ENCODE measurements around the gene PALLD. TPM values are rescaled to one million over a fixed set of nuclear protein-coding genes. Genes with fewer than 3 reads are reported as not detected.

PALLD gene
- total RNA-seq, 1 experiment from 2014 or later, result 166 TPM

DNA sequence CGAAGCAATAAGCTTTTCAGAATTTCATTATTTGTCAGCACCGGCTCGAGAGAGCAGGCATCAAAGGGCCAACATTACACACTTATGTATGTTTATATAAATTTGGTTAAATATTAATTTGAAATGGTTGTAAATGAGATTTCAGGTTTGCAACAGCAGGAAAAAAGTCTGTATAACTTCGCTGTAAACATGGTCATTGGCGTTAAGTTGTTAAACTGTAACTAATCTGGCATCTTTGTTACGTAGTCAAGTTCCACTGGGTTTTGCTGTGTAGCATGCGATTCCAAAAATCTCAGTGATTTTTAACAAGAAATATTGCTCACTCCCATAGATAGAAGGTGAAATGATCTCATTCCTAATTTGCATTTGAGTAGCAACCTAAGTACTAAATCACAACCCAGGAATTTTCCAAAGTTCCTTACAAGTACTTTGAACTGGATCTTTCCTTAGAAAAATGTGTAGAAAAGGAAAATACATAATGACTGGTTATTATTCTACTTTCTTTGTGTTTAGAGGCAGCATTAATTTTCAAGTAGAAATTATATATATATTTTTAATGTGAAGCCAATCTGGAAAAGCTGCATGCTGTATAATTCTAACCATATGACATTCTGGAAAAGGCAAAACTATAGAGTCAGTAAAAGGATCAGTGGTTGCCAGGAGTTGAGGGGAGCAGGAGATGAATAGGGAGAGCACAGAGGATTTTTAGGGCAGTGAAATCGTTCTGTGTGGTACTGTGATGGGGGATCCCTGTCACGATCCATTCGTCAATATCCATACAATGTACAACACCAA is 291.1 kb downstream of the PALLD start:
- ATAC-seq (no peak), DNase-seq (ENCODE audit: low read depth, low spot score) (no peak)
- H3K9ac ChIP-seq (ENCODE audit: low read length), result no peak overlapping the region
- intact Hi-C loops (cut with micrococcal nuclease), result no loop called here
- no peak overlapping the region for H3K4me2 ChIP-seq (ENCODE audit: low read length)
- no peak overlapping the region for H3K4me3 ChIP-seq (replicated peaks in 1 of 2; ENCODE audit: low read depth in 1 of 2, low read length in 2 of 2)
- H3K27ac ChIP-seq (ENCODE audit: low read depth, low read length), result no peak overlapping the region
- ChIA-PET CTCF (no interaction called here), RAD21 (ENCODE audit: low non-redundant PET in 1 of 2, low total read pairs in 2 of 2, uncharacterized antibody in 2 of 2, unreplicated experiment in 2 of 2) (no interaction called here), POLR2A (no interaction called here)
- no peaks in the 10 kb centered on the region for H3K79me2 ChIP-seq (ENCODE audit: insufficient read depth, low read length)
- BruUV-seq (replicated peaks), result no TSS peak
- H3K9me2 ChIP-seq (ENCODE audit: insufficient read depth), result no peaks in the 10 kb centered on the region
- no peaks in the 10 kb centered on the region for H3K27me3 ChIP-seq (ENCODE audit: insufficient read depth, low read length)
- TF ChIP-seq SP1 (IDR thresholded peaks at IDR 0.05; ENCODE audit: low read depth) (no peak), POLR2A (IDR thresholded peaks at IDR 0.05; ENCODE audit: borderline replicate concordance, extremely low read depth, insufficient read depth, insufficient read length) (no peak), FOSL1 (IDR thresholded peaks at IDR 0.05; ENCODE audit: low read depth) (no peak), CEBPB (IDR thresholded peaks at IDR 0.05; ENCODE audit: low read depth) (no peak), TCF7L2 (IDR thresholded peaks at IDR 0.05; ENCODE audit: borderline replicate concordance, extremely low read depth, insufficient read depth, insufficient read length) (no peak), SRF (IDR thresholded peaks at IDR 0.05; ENCODE audit: low read depth) (no peak), RAD21 (IDR thresholded peaks at IDR 0.05; ENCODE audit: low read depth) (no peak), ZNF274 (IDR thresholded peaks at IDR 0.05; ENCODE audit: low read depth, low read length) (no peak), POLR2AphosphoS5 (IDR thresholded peaks at IDR 0.05; ENCODE audit: low read depth, low read length) (no peak), ELF1 (IDR thresholded peaks at IDR 0.05; ENCODE audit: borderline replicate concordance, low read depth) (no peak)
- TF ChIP-seq, protein P1, sequence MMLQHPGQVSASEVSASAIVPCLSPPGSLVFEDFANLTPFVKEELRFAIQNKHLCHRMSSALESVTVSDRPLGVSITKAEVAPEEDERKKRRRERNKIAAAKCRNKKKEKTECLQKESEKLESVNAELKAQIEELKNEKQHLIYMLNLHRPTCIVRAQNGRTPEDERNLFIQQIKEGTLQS (IDR thresholded peaks at IDR 0.05), result no peak
- no peaks in the 10 kb centered on the region for H3K36me3 ChIP-seq (ENCODE audit: control insufficient read depth in 1 of 2, insufficient read depth in 2 of 2, low read length in 2 of 2)
- no peaks in the 10 kb centered on the region for H4K20me1 ChIP-seq (ENCODE audit: insufficient read depth)
- no peaks in the 10 kb centered on the region for H3K9me3 ChIP-seq (ENCODE audit: control insufficient read depth in 1 of 2, insufficient read depth in 1 of 2, low read depth in 1 of 2, low read length in 2 of 2)
- peaks cover 23% of the 10 kb centered on the region in 2 experiments for H3K4me1 ChIP-seq (ENCODE audit: control insufficient read depth in 1 of 2, insufficient read depth in 2 of 2, low read length in 2 of 2)
- H2AFZ ChIP-seq (ENCODE audit: low read depth, low read length, poor library complexity, severe bottlenecking), result no peak overlapping the region

DNA sequence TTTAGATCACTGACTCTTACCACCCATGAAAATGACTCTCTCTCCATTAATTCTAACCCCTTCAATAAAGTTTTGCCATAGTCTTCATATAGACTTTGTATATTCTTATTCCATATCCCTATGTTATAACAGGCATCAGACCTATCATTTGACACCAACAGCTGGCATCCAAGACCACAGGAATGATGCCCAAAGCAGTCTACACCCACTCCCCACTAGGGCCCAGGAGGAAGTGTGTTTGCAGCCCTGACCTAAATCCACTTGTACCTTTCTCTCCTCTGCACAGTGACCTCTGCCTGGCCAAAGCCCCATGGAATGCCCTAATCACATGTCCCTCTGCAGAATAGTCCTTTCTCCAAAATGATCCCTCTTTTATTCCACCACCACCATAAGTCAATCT is 294.0 kb downstream of the PALLD start:
- Histone ChIP-seq H3K27me3 (ENCODE audit: insufficient read depth, low read length) (no peaks in the 10 kb centered on the region), H3K27ac (ENCODE audit: low read depth, low read length) (no peak overlapping the region), H2AFZ (ENCODE audit: low read depth, low read length, poor library complexity, severe bottlenecking) (no peak overlapping the region), H3K4me2 (ENCODE audit: low read length) (no peak overlapping the region), H3K79me2 (ENCODE audit: insufficient read depth, low read length) (no peaks in the 10 kb centered on the region), H3K9ac (ENCODE audit: low read length) (no peak overlapping the region), H3K4me1 (ENCODE audit: control insufficient read depth in 1 of 2, insufficient read depth in 2 of 2, low read length in 2 of 2) (peaks cover 10 to 18% of the 10 kb centered on the region in 2 experiments), H4K20me1 (ENCODE audit: insufficient read depth) (no peaks in the 10 kb centered on the region), H3K36me3 (ENCODE audit: control insufficient read depth in 1 of 2, insufficient read depth in 2 of 2, low read length in 2 of 2) (no peaks in the 10 kb centered on the region), H3K9me3 (ENCODE audit: control insufficient read depth in 1 of 2, insufficient read depth in 1 of 2, low read depth in 1 of 2, low read length in 2 of 2) (no peaks in the 10 kb centered on the region), H3K4me3 (replicated peaks in 1 of 2; ENCODE audit: low read depth in 1 of 2, low read length in 2 of 2) (no peak overlapping the region), H3K9me2 (ENCODE audit: insufficient read depth) (no peaks in the 10 kb centered on the region)
- POLR2A ChIA-PET, result no interaction called here
- BruUV-seq (replicated peaks), result no TSS peak
- intact Hi-C loops (cut with micrococcal nuclease), result no loop called here
- no peak for ATAC-seq
- CTCF ChIA-PET, result no interaction called here
- RAD21 ChIA-PET (ENCODE audit: low non-redundant PET in 1 of 2, low total read pairs in 2 of 2, uncharacterized antibody in 2 of 2, unreplicated experiment in 2 of 2), result no interaction called here
- TF ChIP-seq EGR1 (IDR thresholded peaks at IDR 0.05; ENCODE audit: low read depth) (no peak), EZH2 (IDR thresholded peaks at IDR 0.05) (no peak), SRF (IDR thresholded peaks at IDR 0.05; ENCODE audit: low read depth) (no peak), POLR2AphosphoS5 (IDR thresholded peaks at IDR 0.05; ENCODE audit: low read depth, low read length) (no peak), JUND (IDR thresholded peaks at IDR 0.05) (no peak), RAD21 (IDR thresholded peaks at IDR 0.05; ENCODE audit: low read depth) (no peak), SIN3A (IDR thresholded peaks at IDR 0.05; ENCODE audit: low read depth) (no peak), TCF7L2 (IDR thresholded peaks at IDR 0.05; ENCODE audit: borderline replicate concordance, extremely low read depth, insufficient read depth, insufficient read length) (no peak), ZFX (IDR thresholded peaks at IDR 0.05) (no peak), CEBPB (IDR thresholded peaks at IDR 0.05; ENCODE audit: low read depth) (no peak), ELF1 (IDR thresholded peaks at IDR 0.05; ENCODE audit: borderline replicate concordance, low read depth) (no peak)
- TF ChIP-seq, protein P2, sequence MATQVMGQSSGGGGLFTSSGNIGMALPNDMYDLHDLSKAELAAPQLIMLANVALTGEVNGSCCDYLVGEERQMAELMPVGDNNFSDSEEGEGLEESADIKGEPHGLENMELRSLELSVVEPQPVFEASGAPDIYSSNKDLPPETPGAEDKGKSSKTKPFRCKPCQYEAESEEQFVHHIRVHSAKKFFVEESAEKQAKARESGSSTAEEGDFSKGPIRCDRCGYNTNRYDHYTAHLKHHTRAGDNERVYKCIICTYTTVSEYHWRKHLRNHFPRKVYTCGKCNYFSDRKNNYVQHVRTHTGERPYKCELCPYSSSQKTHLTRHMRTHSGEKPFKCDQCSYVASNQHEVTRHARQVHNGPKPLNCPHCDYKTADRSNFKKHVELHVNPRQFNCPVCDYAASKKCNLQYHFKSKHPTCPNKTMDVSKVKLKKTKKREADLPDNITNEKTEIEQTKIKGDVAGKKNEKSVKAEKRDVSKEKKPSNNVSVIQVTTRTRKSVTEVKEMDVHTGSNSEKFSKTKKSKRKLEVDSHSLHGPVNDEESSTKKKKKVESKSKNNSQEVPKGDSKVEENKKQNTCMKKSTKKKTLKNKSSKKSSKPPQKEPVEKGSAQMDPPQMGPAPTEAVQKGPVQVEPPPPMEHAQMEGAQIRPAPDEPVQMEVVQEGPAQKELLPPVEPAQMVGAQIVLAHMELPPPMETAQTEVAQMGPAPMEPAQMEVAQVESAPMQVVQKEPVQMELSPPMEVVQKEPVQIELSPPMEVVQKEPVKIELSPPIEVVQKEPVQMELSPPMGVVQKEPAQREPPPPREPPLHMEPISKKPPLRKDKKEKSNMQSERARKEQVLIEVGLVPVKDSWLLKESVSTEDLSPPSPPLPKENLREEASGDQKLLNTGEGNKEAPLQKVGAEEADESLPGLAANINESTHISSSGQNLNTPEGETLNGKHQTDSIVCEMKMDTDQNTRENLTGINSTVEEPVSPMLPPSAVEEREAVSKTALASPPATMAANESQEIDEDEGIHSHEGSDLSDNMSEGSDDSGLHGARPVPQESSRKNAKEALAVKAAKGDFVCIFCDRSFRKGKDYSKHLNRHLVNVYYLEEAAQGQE (IDR thresholded peaks at IDR 0.05; ENCODE audit: low read depth), result no peak
- TF ChIP-seq, protein P1 (IDR thresholded peaks at IDR 0.05), result no peak
- DNase-seq (ENCODE audit: low read depth, low spot score), result no peak
